Midbrain (tissue), 1 donor: ENCODE results near the gene ZNF774.
"Not testable (repeated sequence)": the region's sequence is repeated elsewhere in the genome, so short reads cannot be mapped to it uniquely, and the experiment has no call there.

Experiments used
- DNase-seq: peaks from one replicate; lab custom pipeline; 2025; lab: John Stamatoyannopoulos, UW

Gene ZNF774

DNA sequence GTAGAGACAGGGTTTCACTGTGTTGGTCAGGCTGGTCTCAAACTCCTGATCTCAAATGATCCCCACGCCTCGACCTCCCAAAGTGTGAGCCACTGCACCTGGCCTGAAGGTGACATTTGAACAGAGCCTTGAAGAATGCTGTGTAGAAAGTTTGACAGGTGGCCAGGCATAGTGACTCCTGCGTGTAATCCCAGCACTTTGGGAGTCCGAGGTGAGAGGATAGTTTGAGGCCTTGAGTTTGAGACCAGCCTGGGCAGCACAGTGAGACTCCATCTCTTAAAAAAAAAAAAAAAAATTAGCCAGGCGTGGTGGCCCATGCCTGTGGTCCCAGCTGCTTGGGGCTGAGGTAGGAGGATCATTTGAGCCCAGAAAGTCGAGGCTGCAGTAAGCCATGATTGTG is 37.4 kb downstream of the ZNF774 start:
- DNase-seq = no peak

DNA sequence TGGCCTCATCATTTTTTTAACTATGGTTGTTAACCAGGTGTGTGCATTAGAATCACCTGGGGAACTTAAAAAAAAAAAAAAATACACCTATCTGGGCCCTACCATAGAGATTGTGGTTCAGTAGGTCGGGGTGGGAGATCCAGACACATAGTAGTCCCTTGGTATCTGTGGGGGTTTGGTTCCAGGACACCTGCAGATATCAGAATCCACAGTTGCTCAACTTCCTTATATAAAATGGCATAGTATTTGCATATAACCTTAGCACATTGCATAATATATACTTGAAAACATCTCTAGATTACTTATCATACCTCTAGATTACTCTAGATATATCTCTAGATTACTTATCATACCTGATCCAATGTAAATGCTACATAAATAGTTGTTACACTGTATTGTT is 41.0 kb downstream of the ZNF774 start:
- no peak for DNase-seq

DNA sequence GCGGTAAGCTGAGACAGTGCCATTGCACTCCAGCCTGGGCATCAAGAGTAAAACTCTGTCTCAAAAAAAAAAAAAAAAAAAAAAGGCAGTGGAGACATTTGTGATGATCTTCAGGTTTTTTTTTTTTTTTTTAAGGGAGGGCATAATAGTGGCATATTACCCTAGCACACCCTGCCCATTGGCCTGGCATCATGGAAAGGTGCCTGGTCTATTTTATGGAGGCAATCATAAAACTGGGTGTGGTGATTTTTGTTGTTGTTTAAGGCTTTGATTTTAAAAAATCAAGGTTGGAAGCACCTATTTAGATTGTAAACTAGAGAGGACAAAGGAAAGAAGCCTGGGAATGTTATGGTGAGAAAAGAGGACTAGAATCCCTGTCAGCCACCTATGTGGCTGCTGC is 42.0 kb downstream of the ZNF774 start:
- no peak for DNase-seq

- DNase-seq = no peak
Measured at GRCh38 chr15:90394748-90395442, 42.8 kb downstream of the ZNF774 start.

GRCh38 chr15:90396321-90396720 is 44.2 kb downstream of the ZNF774 start:
- DNase-seq = no peak

DNA sequence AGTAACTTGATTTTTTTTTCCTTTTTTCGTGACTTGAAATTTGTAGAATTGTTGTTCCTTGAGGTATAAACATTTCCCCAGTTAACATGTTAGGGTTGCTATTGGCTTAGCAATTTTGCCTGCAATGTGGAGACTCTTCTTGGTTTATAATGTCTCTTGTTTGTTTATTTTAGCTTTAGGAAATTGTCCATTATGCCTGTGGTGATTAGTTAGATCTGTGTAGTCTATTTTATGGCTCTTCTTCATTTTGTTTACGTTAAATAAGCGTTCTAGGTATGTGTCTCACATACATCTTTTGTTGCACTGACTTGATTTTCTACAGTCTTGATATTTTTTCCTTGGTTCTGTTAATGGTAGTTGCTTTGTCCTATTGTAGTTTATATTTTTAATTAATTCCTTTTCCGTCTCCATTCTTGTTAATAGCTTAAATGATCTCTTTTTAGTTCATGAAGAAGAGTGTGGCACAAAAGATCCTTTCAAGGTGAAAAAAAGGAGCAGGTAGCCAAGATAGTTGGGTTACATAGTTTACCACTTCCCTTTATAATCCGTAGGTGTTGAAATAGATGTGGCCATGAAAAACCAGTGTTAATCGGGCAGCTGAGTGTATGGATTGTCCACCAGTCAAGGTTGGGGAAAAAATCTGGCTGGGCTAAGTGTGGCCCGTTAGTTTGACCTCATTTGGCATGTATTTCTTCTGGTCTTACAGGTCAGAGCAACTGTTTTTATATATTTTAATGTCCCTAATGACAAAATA is 48.1 kb downstream of the ZNF774 start:
- no peak for DNase-seq

DNA sequence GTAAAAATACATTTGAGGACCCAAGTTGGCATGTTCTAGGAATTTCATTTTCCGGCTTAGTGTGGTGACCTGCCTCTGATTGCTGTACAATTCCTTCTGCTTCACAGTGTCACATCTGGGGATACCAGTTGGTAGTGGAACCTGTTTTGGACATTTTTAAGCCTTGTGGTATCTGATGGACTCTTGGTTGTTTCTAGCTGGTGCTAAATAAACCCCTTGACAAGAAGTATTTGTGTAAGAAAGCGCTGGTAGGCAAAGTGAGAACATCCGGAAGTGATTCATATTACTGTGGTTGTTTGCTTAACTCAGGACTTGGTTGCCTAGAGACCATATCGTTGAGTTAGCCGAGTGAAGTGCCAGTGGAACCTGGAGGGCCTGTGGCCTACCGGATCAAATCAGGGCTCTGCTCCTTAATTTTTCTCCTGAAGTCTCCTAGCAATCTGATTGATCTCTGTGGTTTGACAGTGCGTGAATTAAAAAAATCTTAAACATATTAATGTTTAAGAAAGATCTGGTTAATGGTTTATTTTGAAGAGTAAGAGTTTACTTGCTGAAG is 48.8 kb downstream of the ZNF774 start:
- no peak for DNase-seq

DNA sequence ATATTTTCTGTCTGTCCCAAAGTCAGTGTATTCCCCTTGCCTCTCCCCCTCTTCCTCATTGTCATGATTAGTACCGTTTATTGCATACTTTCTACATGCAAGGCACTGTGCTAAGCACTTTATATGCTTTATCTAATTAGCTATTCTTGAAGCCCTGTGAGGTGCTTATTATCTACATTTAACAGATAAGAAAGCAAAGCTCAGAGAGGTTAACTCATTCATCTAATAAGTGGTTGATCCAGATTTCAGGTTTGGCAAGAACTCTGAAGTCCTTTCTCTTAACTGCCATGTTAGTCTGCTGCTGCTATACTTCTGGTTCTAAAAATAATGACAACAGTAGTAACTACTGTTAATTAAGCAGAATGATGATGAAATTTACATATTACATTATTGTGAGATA is 49.4 kb downstream of the ZNF774 start:
- DNase-seq = no peak

GRCh38 chr15:90402223-90402622 is 50.1 kb downstream of the ZNF774 start:
- no peak for DNase-seq

DNA sequence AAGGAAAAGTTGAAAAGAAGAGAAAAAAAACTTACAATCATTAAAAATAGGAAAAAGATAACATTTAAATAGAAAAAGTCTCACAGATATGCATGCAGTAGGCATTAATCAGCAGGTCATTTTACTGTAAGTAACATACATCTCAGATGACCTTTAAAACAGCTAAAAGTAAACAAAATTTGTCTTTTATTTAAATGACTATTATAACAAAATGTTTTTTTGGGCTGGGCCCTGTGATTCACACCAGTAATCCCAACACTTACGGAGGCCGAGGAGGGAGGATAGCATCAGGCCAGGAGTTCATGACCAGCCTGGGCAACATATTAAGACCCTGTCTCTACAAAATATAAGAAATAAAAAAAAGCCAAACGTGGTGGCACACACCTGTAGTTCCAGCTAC is 50.7 kb downstream of the ZNF774 start:
- no peak for DNase-seq

- DNase-seq = no peak
Measured at GRCh38 chr15:90405055-90405607, 53.0 kb downstream of the ZNF774 start.

DNA sequence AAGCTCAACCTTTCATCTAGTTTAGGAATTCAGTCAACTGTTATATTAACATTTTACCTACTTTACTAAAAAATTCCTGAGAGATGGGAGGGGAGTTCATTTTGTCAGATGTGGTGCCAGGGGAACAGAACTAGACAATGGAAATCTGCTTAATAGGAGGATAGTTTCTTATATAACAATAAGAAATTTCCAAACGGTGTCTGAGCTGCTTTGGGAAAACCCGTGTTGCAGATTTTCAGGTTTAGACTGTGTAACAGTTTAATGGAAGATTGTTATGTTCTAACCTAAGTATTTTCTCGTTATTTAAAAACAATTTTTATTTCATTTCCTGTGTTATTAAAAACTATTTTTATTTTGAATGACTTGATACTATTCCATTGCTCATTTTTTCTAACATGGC is 55.3 kb downstream of the ZNF774 start:
- DNase-seq = no peak

DNA sequence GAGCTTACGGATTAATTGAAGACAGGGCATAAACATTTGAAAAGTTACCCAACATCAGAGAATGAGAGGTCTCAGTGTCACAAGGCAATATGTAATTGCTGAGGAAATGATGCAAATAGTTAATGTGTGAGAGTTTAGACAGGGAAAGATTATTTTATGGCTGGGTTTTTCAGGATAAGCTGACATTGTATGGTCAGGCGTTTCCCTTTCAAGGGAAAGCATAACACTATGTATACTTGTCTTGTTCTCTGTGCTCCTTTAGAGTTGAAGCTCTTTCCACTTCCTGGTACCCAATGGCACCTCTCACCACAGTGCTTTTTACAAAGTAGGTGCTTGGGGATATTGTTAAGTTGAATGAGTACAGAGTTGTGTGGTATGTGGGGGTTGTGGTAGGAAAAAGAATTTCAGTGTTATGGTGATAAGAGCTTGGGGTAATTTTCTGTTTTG is 55.8 kb downstream of the ZNF774 start:
- DNase-seq = no peak

DNA sequence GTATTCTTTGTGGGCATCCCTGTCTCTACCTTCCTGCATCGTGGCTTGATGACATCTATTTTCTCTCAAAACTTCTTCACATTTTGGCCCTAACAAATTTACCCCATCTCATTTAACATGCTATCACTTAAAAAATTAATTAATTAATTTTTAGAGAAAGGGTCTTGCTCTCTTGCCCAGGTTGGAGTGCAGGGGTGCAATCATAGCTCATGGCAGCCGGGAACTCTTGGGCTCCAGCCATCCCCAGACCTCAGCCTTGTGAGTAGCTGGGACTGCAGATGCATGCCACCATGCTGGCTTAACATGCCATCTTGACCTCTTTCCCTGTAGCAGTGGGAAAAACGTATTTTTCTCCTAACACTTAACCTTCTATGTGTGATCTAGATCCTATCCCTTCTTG is 56.6 kb downstream of the ZNF774 start:
- DNase-seq = no peak

GRCh38 chr15:90409587-90409986 is 57.5 kb downstream of the ZNF774 start:
- not testable (repeated sequence) for DNase-seq

DNA sequence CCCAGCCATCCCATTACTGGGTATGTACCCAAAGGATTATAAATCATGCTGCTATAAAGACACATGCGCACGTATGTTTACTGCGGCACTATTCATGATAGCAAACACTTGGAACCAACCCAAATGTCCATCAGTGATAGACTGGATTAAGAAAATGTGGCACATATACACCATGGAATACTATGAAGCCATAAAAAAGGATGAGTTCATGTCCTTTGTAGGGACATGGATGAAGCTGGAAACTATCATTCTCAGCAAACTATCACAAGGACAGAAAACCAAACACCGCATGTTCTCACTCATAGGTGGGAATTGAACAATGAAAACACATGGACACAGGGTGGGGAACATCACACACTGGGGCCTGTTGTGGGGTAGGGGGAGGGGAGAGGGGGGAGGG is 58.2 kb downstream of the ZNF774 start:
- DNase-seq = not testable (repeated sequence)

DNA sequence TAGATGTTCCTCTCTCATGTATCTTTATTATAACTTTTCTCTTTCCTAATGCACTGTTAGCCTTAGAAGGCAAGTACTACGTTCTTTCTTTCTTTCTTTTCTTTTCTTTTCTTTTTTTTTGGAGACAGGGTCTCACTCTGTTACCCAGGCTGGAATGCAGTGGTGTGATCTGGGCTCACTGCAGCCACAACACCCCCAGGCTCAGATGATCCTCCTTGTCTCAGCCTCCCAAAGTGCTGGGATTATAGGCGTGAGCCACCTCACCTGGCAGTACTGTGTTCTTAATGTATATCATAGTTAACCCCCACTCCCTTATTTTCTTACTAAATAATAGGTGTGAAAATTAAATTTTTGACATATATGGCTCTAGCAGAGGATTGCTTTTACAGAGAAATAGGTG is 59.1 kb downstream of the ZNF774 start:
- no peak for DNase-seq
